ENCODE results near the gene FNDC3B.

DNA sequence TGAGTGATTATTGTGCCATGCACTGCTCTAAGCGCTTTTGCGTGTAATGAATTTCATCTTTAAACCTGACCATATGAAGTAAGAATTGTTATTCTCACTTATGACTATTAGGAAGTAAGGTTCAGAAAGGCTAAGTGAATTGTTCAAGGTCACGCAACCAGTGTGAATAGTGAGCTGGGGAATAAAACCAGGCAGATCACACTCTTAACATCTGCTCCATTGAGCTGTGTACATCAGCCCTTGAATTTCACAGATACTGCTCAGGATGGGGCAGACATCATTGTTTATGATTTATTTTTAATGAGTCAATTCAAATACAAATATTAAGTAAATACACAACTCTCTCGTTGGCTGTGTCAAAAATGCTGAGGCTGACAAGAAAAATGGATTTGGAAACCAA is 184.5 kb downstream of the FNDC3B start:
- TF ChIP-seq, protein P1, sequence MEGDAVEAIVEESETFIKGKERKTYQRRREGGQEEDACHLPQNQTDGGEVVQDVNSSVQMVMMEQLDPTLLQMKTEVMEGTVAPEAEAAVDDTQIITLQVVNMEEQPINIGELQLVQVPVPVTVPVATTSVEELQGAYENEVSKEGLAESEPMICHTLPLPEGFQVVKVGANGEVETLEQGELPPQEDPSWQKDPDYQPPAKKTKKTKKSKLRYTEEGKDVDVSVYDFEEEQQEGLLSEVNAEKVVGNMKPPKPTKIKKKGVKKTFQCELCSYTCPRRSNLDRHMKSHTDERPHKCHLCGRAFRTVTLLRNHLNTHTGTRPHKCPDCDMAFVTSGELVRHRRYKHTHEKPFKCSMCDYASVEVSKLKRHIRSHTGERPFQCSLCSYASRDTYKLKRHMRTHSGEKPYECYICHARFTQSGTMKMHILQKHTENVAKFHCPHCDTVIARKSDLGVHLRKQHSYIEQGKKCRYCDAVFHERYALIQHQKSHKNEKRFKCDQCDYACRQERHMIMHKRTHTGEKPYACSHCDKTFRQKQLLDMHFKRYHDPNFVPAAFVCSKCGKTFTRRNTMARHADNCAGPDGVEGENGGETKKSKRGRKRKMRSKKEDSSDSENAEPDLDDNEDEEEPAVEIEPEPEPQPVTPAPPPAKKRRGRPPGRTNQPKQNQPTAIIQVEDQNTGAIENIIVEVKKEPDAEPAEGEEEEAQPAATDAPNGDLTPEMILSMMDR (IDR thresholded peaks at IDR 0.05; ENCODE audit: extremely low read depth in 1 of 2, insufficient read depth in 1 of 2, low read depth in 1 of 2, low read length in 2 of 2): no peak
- no peak for TF ChIP-seq MYC (IDR thresholded peaks at IDR 0.05; ENCODE audit: low read depth, low read length)
- TF ChIP-seq, protein P2, sequence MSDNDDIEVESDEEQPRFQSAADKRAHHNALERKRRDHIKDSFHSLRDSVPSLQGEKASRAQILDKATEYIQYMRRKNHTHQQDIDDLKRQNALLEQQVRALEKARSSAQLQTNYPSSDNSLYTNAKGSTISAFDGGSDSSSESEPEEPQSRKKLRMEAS (IDR thresholded peaks at IDR 0.05; ENCODE audit: insufficient read depth, insufficient read length): no peak
- no peak for TF ChIP-seq POLR2A (IDR thresholded peaks at IDR 0.05; ENCODE audit: low read depth, low read length)
- TF ChIP-seq JUN (IDR thresholded peaks at IDR 0.05; ENCODE audit: borderline replicate concordance, insufficient read depth, insufficient read length, low read depth): no peak
- no peak for TF ChIP-seq EZH2 (IDR thresholded peaks at IDR 0.05; ENCODE audit: borderline replicate concordance, low read depth, low read length, severe bottlenecking)
- TF ChIP-seq POLR2AphosphoS5 (IDR thresholded peaks at IDR 0.05; ENCODE audit: insufficient read depth, low read depth, low read length): no peak
- TF ChIP-seq FOS (IDR thresholded peaks at IDR 0.05; ENCODE audit: borderline replicate concordance, insufficient read depth, low read length): no peak
- no peak for TF ChIP-seq GATA2 (IDR thresholded peaks at IDR 0.05; ENCODE audit: insufficient read depth, insufficient read length, low read depth, low read length)
